ENCODE measurements around the gene RBFOX1.

GRCh38 chr16:7437135-7437804 lies 104.6 kb downstream of the RBFOX1 start:
- TF ChIP-seq CTCF (IDR thresholded peaks at IDR 0.05; ENCODE audit: insufficient read depth, low read depth, low read length) (no peak), EZH2 (IDR thresholded peaks at IDR 0.05; ENCODE audit: insufficient read depth, low read length) (no peak)
